HCT116 (cell line): Measurements from ENCODE around the gene CATSPER4. TPM values are rescaled to one million over a fixed set of nuclear protein-coding genes. Genes with fewer than 3 reads are reported as not detected.

Experiments
- ATAC-seq: fragments of 200-7000 bp; cut with Tn5 transposase; 2 replicates; pipeline ENCODE4 v1.9.1; 2020; ENCODE audit warnings: mild to moderate bottlenecking, moderate library complexity
- BruUV-seq: library from RNA; stranded (reverse); fragments of 400-500 nt; replicated peaks from 2 replicates; lab custom pipeline; 2021; lab: Mats Ljungman, UMichigan
- CTCF ChIA-PET: fragments of 300-600 bp; sonication (Branson Sonifier 250); formaldehyde crosslinking; loops from one replicate; lab custom pipeline; 2021; ENCODE audit warnings: antibody characterized with exemption; lab: Charles Lee
- POLR2A ChIA-PET: fragments of 300-600, 350-600 bp; sonication (Branson Sonifier 250); formaldehyde crosslinking; loops from one replicate; lab custom pipeline; 2021; ENCODE audit warnings: antibody characterized with exemption; lab: Charles Lee
- RAD21 ChIA-PET, 2 experiments: fragments of 300-600 bp; sonication (Branson Sonifier 250); formaldehyde crosslinking; loops; one replicate each; lab custom pipeline; 2023; ENCODE audit warnings: low total read pairs in 2 of 2; ENCODE audit not compliant: uncharacterized antibody in 2 of 2, unreplicated experiment in 2 of 2, low non-redundant PET in 1 of 2; lab: Charles Lee
- DNase-seq: peaks from one replicate; pipeline ENCODE4 v3.0.0-alpha.2; 2010; ENCODE audit warnings: low read depth, low spot score
- H2AFZ ChIP-seq: fragments of 200-600 bp; shearing (Covaris generic), sonication (generic); 2 replicates; pipeline ENCODE4 v1.6.1; 2017; ENCODE audit warnings: low read depth, mixed run types, mixed read lengths, antibody characterized with exemption, low read length; ENCODE audit not compliant: poor library complexity, severe bottlenecking
- H3K27ac ChIP-seq: 2 replicates; pipeline ENCODE4 v1.5.1; 2012; ENCODE audit warnings: low read depth, low read length
- H3K27me3 ChIP-seq: fragments of 200-600 bp; sonication (generic); 2 replicates; pipeline ENCODE4 v1.6.1; 2016; ENCODE audit warnings: mixed run types, low read length, mixed read lengths; ENCODE audit not compliant: insufficient read depth
- H3K36me3 ChIP-seq, 2 experiments: fragments of 200-500 bp in 1 of 2; fragments of 200-600 bp in 1 of 2; sonication (Bioruptor generic) in 1 of 2; sonication (generic) in 1 of 2; 2 replicates each; pipeline versions ENCODE4 v1.5.1 to v1.6.1; 2014 to 2016; ENCODE audit warnings: low read length in 2 of 2, inconsistent platforms in 1 of 2, mixed read lengths in 1 of 2, mixed run types in 1 of 2; ENCODE audit not compliant: insufficient read depth in 2 of 2, control insufficient read depth in 1 of 2
- H3K4me1 ChIP-seq, 2 experiments: fragments of 200-600 bp in 1 of 2; sonication (generic) in 1 of 2; 2 replicates each; pipeline versions ENCODE4 v1.5.1 to v1.6.1; 2012 to 2017; ENCODE audit warnings: low read length in 2 of 2, inconsistent platforms in 1 of 2, mild to moderate bottlenecking in 1 of 2, mixed read lengths in 1 of 2, mixed run types in 1 of 2, moderate library complexity in 1 of 2; ENCODE audit not compliant: insufficient read depth in 2 of 2, control insufficient read depth in 1 of 2
- H3K4me2 ChIP-seq: fragments of 200-600 bp; sonication (generic); 2 replicates; pipeline ENCODE4 v1.6.1; 2017; ENCODE audit warnings: mixed run types, low read length, mixed read lengths
- H3K4me3 ChIP-seq, 2 experiments: fragments of 200-600 bp in 1 of 2; sonication (generic) in 1 of 2; replicated peaks in 1 of 2; 2 replicates each; pipeline ENCODE4 v1.5.1; 2011 to 2016; ENCODE audit warnings: low read length in 2 of 2, control low read depth in 1 of 2, low read depth in 1 of 2, mild to moderate bottlenecking in 1 of 2, mixed read lengths in 1 of 2, mixed run types in 1 of 2
- H3K79me2 ChIP-seq: fragments of 200-600 bp; sonication (generic); 2 replicates; pipeline ENCODE4 v1.6.1; 2017; ENCODE audit warnings: mild to moderate bottlenecking, mixed run types, low read length, moderate library complexity, mixed read lengths; ENCODE audit not compliant: insufficient read depth
- H3K9ac ChIP-seq: fragments of 200-600 bp; sonication (generic); 2 replicates; pipeline ENCODE4 v1.6.1; 2016; ENCODE audit warnings: low read length, mixed read lengths
- H3K9me2 ChIP-seq: fragments of 200-600 bp; sonication (generic), shearing (Covaris generic); 2 replicates; pipeline ENCODE4 v1.6.1; 2017; ENCODE audit warnings: mixed run types, mild to moderate bottlenecking, moderate library complexity; ENCODE audit not compliant: insufficient read depth
- H3K9me3 ChIP-seq, 2 experiments: fragments of 200-500 bp in 1 of 2; fragments of 200-600 bp in 1 of 2; sonication (Bioruptor generic) in 1 of 2; sonication (generic) in 1 of 2; 2 replicates each; pipeline ENCODE4 v1.6.1; 2014 to 2017; ENCODE audit warnings: low read length in 2 of 2, mixed read lengths in 2 of 2, inconsistent platforms in 1 of 2, low read depth in 1 of 2, mild to moderate bottlenecking in 1 of 2, mixed run types in 1 of 2, moderate library complexity in 1 of 2; ENCODE audit not compliant: control insufficient read depth in 1 of 2, insufficient read depth in 1 of 2
- H4K20me1 ChIP-seq: fragments of 200-600 bp; sonication (generic), shearing (Covaris generic); 2 replicates; pipeline ENCODE4 v1.6.1; 2017; ENCODE audit warnings: mixed run types, mild to moderate bottlenecking, moderate library complexity; ENCODE audit not compliant: insufficient read depth
- EGR1 ChIP-seq: IDR thresholded peaks from 2 replicates; pipeline ENCODE4 v1.6.1; 2012; ENCODE audit warnings: low read depth
- ELF1 ChIP-seq: IDR thresholded peaks from 2 replicates; pipeline ENCODE4 v1.6.1; 2012; ENCODE audit warnings: low read depth, borderline replicate concordance
- EZH2phosphoT487 ChIP-seq: fragments of 200-600 bp; IDR thresholded peaks from 2 replicates; pipeline ENCODE4 v1.6.1; 2018; ENCODE audit warnings: antibody characterized with exemption, borderline replicate concordance
- RAD21 ChIP-seq: IDR thresholded peaks from 2 replicates; pipeline ENCODE4 v1.6.1; 2012; ENCODE audit warnings: low read depth, mild to moderate bottlenecking
- SRF ChIP-seq: IDR thresholded peaks from 2 replicates; pipeline ENCODE4 v1.6.1; 2012; ENCODE audit warnings: low read depth
- intact Hi-C: fragments of 100-400 bp; cut with micrococcal nuclease; formaldehyde crosslinking; loops from 2 replicates; pipeline ENCODE4 v1.10.0; 2022
- total RNA-seq: library from RNA; stranded (reverse); gene quantifications from one replicate; pipeline ENCODE4 v1.2.1, GENCODE V29; 2021; ENCODE audit not compliant: unreplicated experiment
- TF ChIP-seq, protein P1 (sequence below): IDR thresholded peaks from 2 replicates; pipeline ENCODE4 v1.6.1; 2012
- TF ChIP-seq, protein P2 (sequence below), 3 experiments: fragments of 200-600 bp in 1 of 3; sonication (generic) in 1 of 3; IDR thresholded peaks in 2 of 3; conservative IDR thresholded peaks in 1 of 3; 2 replicates each; pipeline ENCODE4 v1.5.1; 2012 to 2017; ENCODE audit warnings: low read depth in 2 of 3, low read length in 2 of 3, antibody characterized with exemption in 1 of 3, borderline replicate concordance in 1 of 3, control low read depth in 1 of 3, mild to moderate bottlenecking in 1 of 3, mixed read lengths in 1 of 3, mixed run types in 1 of 3, moderate library complexity in 1 of 3; ENCODE audit not compliant: insufficient read depth in 1 of 3
- TF ChIP-seq, protein P3 (sequence below): IDR thresholded peaks from 2 replicates; pipeline ENCODE4 v1.6.1; 2012

Gene CATSPER4
- total RNA-seq, 1 experiment from 2014 or later = not detected

DNA sequence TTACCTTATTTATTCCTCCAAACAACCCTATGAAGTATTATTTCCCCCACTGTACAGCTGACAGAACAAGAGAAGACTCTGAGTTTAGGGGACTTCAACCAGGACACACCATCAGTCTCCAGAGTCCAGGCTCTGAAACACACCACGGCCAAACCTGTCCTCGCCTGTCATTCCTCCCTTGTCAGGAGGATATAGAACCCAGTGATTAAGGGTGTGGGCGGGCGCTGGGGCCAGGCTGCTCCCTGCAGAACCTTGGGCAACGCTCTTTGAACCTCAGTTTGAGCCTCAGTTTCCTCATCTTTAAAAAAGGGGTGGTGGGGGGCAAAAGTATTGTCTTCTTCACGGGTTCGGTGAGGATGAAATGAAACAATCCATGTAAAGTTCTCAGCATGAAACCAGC is 34.2 kb downstream of the CATSPER4 start:
- Histone ChIP-seq H3K9me2 (no peaks in the 10 kb centered on the region), H3K4me3 (no peak overlapping the region)
- CTCF ChIA-PET = no interaction called here
- DNase-seq = no peak
- TF ChIP-seq, protein P1, sequence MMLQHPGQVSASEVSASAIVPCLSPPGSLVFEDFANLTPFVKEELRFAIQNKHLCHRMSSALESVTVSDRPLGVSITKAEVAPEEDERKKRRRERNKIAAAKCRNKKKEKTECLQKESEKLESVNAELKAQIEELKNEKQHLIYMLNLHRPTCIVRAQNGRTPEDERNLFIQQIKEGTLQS = no peak
- TF ChIP-seq EZH2phosphoT487 (no peak), ELF1 (no peak), RAD21 (no peak), EGR1 (no peak), SRF (no peak)
- TF ChIP-seq, protein P2, sequence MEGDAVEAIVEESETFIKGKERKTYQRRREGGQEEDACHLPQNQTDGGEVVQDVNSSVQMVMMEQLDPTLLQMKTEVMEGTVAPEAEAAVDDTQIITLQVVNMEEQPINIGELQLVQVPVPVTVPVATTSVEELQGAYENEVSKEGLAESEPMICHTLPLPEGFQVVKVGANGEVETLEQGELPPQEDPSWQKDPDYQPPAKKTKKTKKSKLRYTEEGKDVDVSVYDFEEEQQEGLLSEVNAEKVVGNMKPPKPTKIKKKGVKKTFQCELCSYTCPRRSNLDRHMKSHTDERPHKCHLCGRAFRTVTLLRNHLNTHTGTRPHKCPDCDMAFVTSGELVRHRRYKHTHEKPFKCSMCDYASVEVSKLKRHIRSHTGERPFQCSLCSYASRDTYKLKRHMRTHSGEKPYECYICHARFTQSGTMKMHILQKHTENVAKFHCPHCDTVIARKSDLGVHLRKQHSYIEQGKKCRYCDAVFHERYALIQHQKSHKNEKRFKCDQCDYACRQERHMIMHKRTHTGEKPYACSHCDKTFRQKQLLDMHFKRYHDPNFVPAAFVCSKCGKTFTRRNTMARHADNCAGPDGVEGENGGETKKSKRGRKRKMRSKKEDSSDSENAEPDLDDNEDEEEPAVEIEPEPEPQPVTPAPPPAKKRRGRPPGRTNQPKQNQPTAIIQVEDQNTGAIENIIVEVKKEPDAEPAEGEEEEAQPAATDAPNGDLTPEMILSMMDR (IDR thresholded peaks at IDR 0.05 in 2 of 3, conservative IDR thresholded peaks at IDR 0.05 in 1 of 3; ENCODE audit: borderline replicate concordance in 1 of 3, insufficient read depth in 1 of 3, low read depth in 2 of 3, low read length in 2 of 3) = no peak
- TF ChIP-seq, protein P3, sequence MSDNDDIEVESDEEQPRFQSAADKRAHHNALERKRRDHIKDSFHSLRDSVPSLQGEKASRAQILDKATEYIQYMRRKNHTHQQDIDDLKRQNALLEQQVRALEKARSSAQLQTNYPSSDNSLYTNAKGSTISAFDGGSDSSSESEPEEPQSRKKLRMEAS = no peak
- TF ChIP-seq, all 23 proteins: peak for 0
- H2AFZ ChIP-seq = no peak overlapping the region
- H3K36me3 ChIP-seq = no peaks in the 10 kb centered on the region
- no peaks in the 10 kb centered on the region for H4K20me1 ChIP-seq
- POLR2A ChIA-PET = no interaction called here
- H3K4me1 ChIP-seq = peaks cover 9 to 10% of the 10 kb centered on the region in 2 experiments; a peak in 2 of 4 replicates
- no TSS peak for BruUV-seq
- H3K27ac ChIP-seq = no peak overlapping the region
- H3K79me2 ChIP-seq = no peaks in the 10 kb centered on the region
- intact Hi-C loops = no loop called here
- no peaks in the 10 kb centered on the region for H3K27me3 ChIP-seq
- H3K9me3 ChIP-seq = no peaks in the 10 kb centered on the region
- no peak overlapping the region for H3K4me2 ChIP-seq
- RAD21 ChIA-PET = no interaction called here
- no peak for ATAC-seq
- H3K9ac ChIP-seq = no peak overlapping the region
